GM18909 (cell line): ENCODE measurements around the gene CHSY3.

Experiments
- ATAC-seq: cut with Tn5 transposase; IDR thresholded peaks from one replicate; pipeline ENCODE4 v1.9.1; 2021; ENCODE audit warnings: mild to moderate bottlenecking; ENCODE audit not compliant: unreplicated experiment, poor library complexity

CHSY3 gene

GRCh38 chr5:130021000-130021399, 116.7 kb downstream of the CHSY3 start:
- ATAC-seq = no peak

GRCh38 chr5:130021876-130022275, 117.6 kb downstream of the CHSY3 start:
- no peak for ATAC-seq

GRCh38 chr5:130023604-130024003, 119.3 kb downstream of the CHSY3 start:
- ATAC-seq = no peak

- ATAC-seq = no peak
These were observed 119.7 kb downstream of the CHSY3 start for GRCh38 chr5:130024006-130024405.

- no peak for ATAC-seq
These were observed 121.2 kb downstream of the CHSY3 start for GRCh38 chr5:130025511-130025910.

GRCh38 chr5:130032807-130033206, 128.5 kb downstream of the CHSY3 start:
- no peak for ATAC-seq

- ATAC-seq = no peak
These were observed 130.4 kb downstream of the CHSY3 start for GRCh38 chr5:130034566-130035210.

GRCh38 chr5:130035388-130035787, 131.1 kb downstream of the CHSY3 start:
- no peak for ATAC-seq

GRCh38 chr5:130037905-130038304, 133.6 kb downstream of the CHSY3 start:
- no peak for ATAC-seq

GRCh38 chr5:130043834-130044233, 139.6 kb downstream of the CHSY3 start:
- ATAC-seq = no peak

GRCh38 chr5:130045334-130045733, 141.1 kb downstream of the CHSY3 start:
- ATAC-seq = no peak

- no peak for ATAC-seq
These were observed 146.3 kb downstream of the CHSY3 start for GRCh38 chr5:130050585-130050984.

GRCh38 chr5:130052752-130053151, 148.5 kb downstream of the CHSY3 start:
- ATAC-seq = no peak

- no peak for ATAC-seq
These were observed 151.3 kb downstream of the CHSY3 start for GRCh38 chr5:130055572-130055971.

GRCh38 chr5:130061746-130062145, 157.5 kb downstream of the CHSY3 start:
- ATAC-seq = no peak

- no peak for ATAC-seq
These were observed 159.3 kb downstream of the CHSY3 start for GRCh38 chr5:130063603-130064002.

GRCh38 chr5:130064484-130064883, 160.2 kb downstream of the CHSY3 start:
- no peak for ATAC-seq

GRCh38 chr5:130065617-130066016, 161.4 kb downstream of the CHSY3 start:
- no peak for ATAC-seq

GRCh38 chr5:130066644-130067043, 162.4 kb downstream of the CHSY3 start:
- no peak for ATAC-seq

- no peak for ATAC-seq
These were observed 163.1 kb downstream of the CHSY3 start for GRCh38 chr5:130067364-130067763.

- ATAC-seq = no peak
These were observed 163.8 kb downstream of the CHSY3 start for GRCh38 chr5:130068101-130068500.

GRCh38 chr5:130068988-130069387, 164.7 kb downstream of the CHSY3 start:
- ATAC-seq = no peak

- no peak for ATAC-seq
These were observed 170.6 kb downstream of the CHSY3 start for GRCh38 chr5:130074820-130075219.
